H9 (cell line): ENCODE results near the gene TMEM253. TPM values are rescaled to one million over a fixed set of nuclear protein-coding genes. Genes with fewer than 3 reads are reported as not detected.

Source experiments
- DNase-seq: peaks from one replicate; pipeline ENCODE4 v3.0.0-alpha.2; 2017
- H2AFZ ChIP-seq: one replicate; pipeline ENCODE4 v1.6.1; 2013; ENCODE audit warnings: mild to moderate bottlenecking, low read length, control low read depth, moderate library complexity
- H2AK5ac ChIP-seq: 2 replicates; pipeline ENCODE4 v1.6.1; 2013; ENCODE audit warnings: low read length, control low read depth, mixed read lengths; ENCODE audit not compliant: insufficient read length
- H2BK120ac ChIP-seq: one replicate; pipeline ENCODE4 v1.6.1; 2013; ENCODE audit warnings: low read depth, mild to moderate bottlenecking, low read length, control low read depth, inconsistent platforms; ENCODE audit not compliant: poor library complexity, severe bottlenecking
- H2BK12ac ChIP-seq: 2 replicates; pipeline ENCODE4 v1.6.1; 2013; ENCODE audit warnings: low read length, control low read depth, mixed read lengths, low read depth; ENCODE audit not compliant: insufficient read length
- H2BK15ac ChIP-seq: 2 replicates; pipeline ENCODE4 v1.6.1; 2013; ENCODE audit warnings: low read depth, low read length, control low read depth
- H2BK20ac ChIP-seq: one replicate; pipeline ENCODE4 v1.6.1; 2013; ENCODE audit warnings: low read depth, mild to moderate bottlenecking, low read length, control low read depth, inconsistent platforms; ENCODE audit not compliant: poor library complexity, severe bottlenecking
- H2BK5ac ChIP-seq: 2 replicates; pipeline ENCODE4 v1.6.1; 2013; ENCODE audit warnings: low read length, control low read depth, mixed read lengths; ENCODE audit not compliant: insufficient read length
- H3K14ac ChIP-seq: 2 replicates; pipeline ENCODE4 v1.6.1; 2013; ENCODE audit warnings: low read length, control low read depth; ENCODE audit not compliant: insufficient read depth
- H3K18ac ChIP-seq: 2 replicates; pipeline ENCODE4 v1.6.1; 2013; ENCODE audit warnings: low read depth, mild to moderate bottlenecking, mixed read lengths, low read length, control low read depth; ENCODE audit not compliant: insufficient read length
- H3K23ac ChIP-seq: 2 replicates; pipeline ENCODE4 v1.6.1; 2013; ENCODE audit warnings: low read length, control low read depth, mixed read lengths, low read depth; ENCODE audit not compliant: insufficient read length
- H3K23me2 ChIP-seq: 2 replicates; pipeline ENCODE4 v1.6.1; 2013; ENCODE audit warnings: low read depth, mild to moderate bottlenecking, mixed read lengths, low read length, control low read depth; ENCODE audit not compliant: insufficient read length, poor library complexity, severe bottlenecking
- H3K27ac ChIP-seq: 2 replicates; pipeline ENCODE4 v1.5.1; 2013; ENCODE audit warnings: low read length, control low read depth, mixed read lengths, low read depth; ENCODE audit not compliant: insufficient read length
- H3K27me3 ChIP-seq: 2 replicates; pipeline ENCODE4 v1.6.1; 2013; ENCODE audit warnings: low read length, control low read depth, inconsistent platforms; ENCODE audit not compliant: insufficient read depth
- H3K4ac ChIP-seq: 2 replicates; pipeline ENCODE4 v1.6.1; 2013; ENCODE audit warnings: low read depth, mild to moderate bottlenecking, control low read depth, inconsistent platforms, low read length, moderate library complexity
- H3K4me1 ChIP-seq: 2 replicates; pipeline ENCODE4 v1.6.1; 2013; ENCODE audit warnings: low read length, control low read depth, inconsistent platforms; ENCODE audit not compliant: insufficient read depth
- H3K4me2 ChIP-seq: 2 replicates; pipeline ENCODE4 v1.6.1; 2013; ENCODE audit warnings: low read length, control low read depth, mixed read lengths; ENCODE audit not compliant: insufficient read length, insufficient read depth
- H3K56ac ChIP-seq: 2 replicates; pipeline ENCODE4 v1.6.1; 2013; ENCODE audit warnings: low read depth, mild to moderate bottlenecking, mixed read lengths, low read length, control low read depth; ENCODE audit not compliant: insufficient read length
- H3K79me1 ChIP-seq: 2 replicates; pipeline ENCODE4 v1.6.1; 2013; ENCODE audit warnings: low read depth, mild to moderate bottlenecking, moderate library complexity, low read length, control low read depth, inconsistent platforms; ENCODE audit not compliant: insufficient read depth, poor library complexity, severe bottlenecking
- H3K79me2 ChIP-seq: 2 replicates; pipeline ENCODE4 v1.6.1; 2013; ENCODE audit warnings: low read length, control low read depth, inconsistent platforms; ENCODE audit not compliant: insufficient read depth
- H3K9ac ChIP-seq: 2 replicates; pipeline ENCODE4 v1.6.1; 2013; ENCODE audit warnings: low read length, control low read depth, mixed read lengths; ENCODE audit not compliant: insufficient read length; ENCODE audit errors: extremely low read depth
- H3K9me3 ChIP-seq: one replicate; pipeline ENCODE4 v1.6.1; 2013; ENCODE audit warnings: low read depth, low read length, inconsistent platforms; ENCODE audit not compliant: control insufficient read depth
- H3T11ph ChIP-seq: one replicate; pipeline ENCODE4 v1.6.1; 2013; ENCODE audit warnings: mild to moderate bottlenecking, low read length, control low read depth, inconsistent platforms
- H4K20me1 ChIP-seq: one replicate; pipeline ENCODE4 v1.6.1; 2013; ENCODE audit not compliant: control insufficient read depth, insufficient read length, insufficient read depth
- H4K5ac ChIP-seq: 2 replicates; pipeline ENCODE4 v1.6.1; 2013; ENCODE audit warnings: low read depth, mild to moderate bottlenecking, mixed read lengths, low read length, control low read depth; ENCODE audit not compliant: insufficient read length
- H4K8ac ChIP-seq: replicated peaks from 2 replicates; pipeline ENCODE4 v1.6.1; 2013; ENCODE audit warnings: low read length, control low read depth, mixed read lengths, low read depth; ENCODE audit not compliant: insufficient read length
- H4K91ac ChIP-seq: 2 replicates; pipeline ENCODE4 v1.6.1; 2013; ENCODE audit warnings: low read depth, mild to moderate bottlenecking, moderate library complexity, mixed read lengths, low read length, control low read depth; ENCODE audit not compliant: insufficient read length
- H3K27ac Mint-ChIP-seq, 3 experiments: 2 replicates in 2 of 3; 3 replicates in 1 of 3; pipeline ENCODE4 v1.8.0; 2020 to 2021; ENCODE audit warnings: mixed read lengths in 3 of 3, mild to moderate bottlenecking in 1 of 3, moderate library complexity in 1 of 3
- H3K27me3 Mint-ChIP-seq: 2 replicates; pipeline ENCODE4 v1.8.0; 2021; ENCODE audit warnings: low read depth, mild to moderate bottlenecking, moderate library complexity, mixed read lengths
- H3K36me3 Mint-ChIP-seq, 3 experiments: 2 replicates in 2 of 3; 3 replicates in 1 of 3; pipeline ENCODE4 v1.8.0; 2020 to 2021; ENCODE audit warnings: low read depth in 3 of 3, mixed read lengths in 3 of 3; ENCODE audit not compliant: insufficient read depth in 1 of 3
- H3K4me1 Mint-ChIP-seq, 2 experiments: 2 replicates each; pipeline ENCODE4 v1.8.0; 2020; ENCODE audit warnings: mixed read lengths in 2 of 2
- H3K4me3 Mint-ChIP-seq, 2 experiments: 2 replicates in 1 of 2; 3 replicates in 1 of 2; pipeline ENCODE4 v1.8.0; 2020 to 2021; ENCODE audit warnings: mild to moderate bottlenecking in 2 of 2, mixed read lengths in 2 of 2, moderate library complexity in 1 of 2
- H3K9me3 Mint-ChIP-seq, 2 experiments: 2 replicates in 1 of 2; 3 replicates in 1 of 2; pipeline ENCODE4 v1.8.0; 2020; ENCODE audit warnings: mild to moderate bottlenecking in 2 of 2, mixed read lengths in 2 of 2, moderate library complexity in 1 of 2
- WGBS: extraction: QIAGEN DNeasy Blood & Tissue Kit; methylation state at CpG from one replicate; pipeline ENCODE4 v1.1.7; 2013; ENCODE audit warnings: missing lambda C conversion rate, low lambda C conversion rate, mixed read lengths; ENCODE audit not compliant: insufficient read length; ENCODE audit errors: extremely low coverage; 5-methylcytosine and 5-hydroxymethylcytosine counted together
- total RNA-seq: library from RNA; stranded (reverse); gene quantifications from 2 replicates; pipeline ENCODE4 v1.2.1, GENCODE V29; 2021
- TF ChIP-seq, protein P1 (sequence below): fragments of 200-600 bp; sonication (generic); conservative IDR thresholded peaks from 3 replicates; pipeline ENCODE4 v1.8.0; 2021; ENCODE audit warnings: antibody characterized with exemption, mild to moderate bottlenecking

TMEM253 gene
- total RNA-seq, 1 experiment from 2014 or later: 2.2 TPM

DNA sequence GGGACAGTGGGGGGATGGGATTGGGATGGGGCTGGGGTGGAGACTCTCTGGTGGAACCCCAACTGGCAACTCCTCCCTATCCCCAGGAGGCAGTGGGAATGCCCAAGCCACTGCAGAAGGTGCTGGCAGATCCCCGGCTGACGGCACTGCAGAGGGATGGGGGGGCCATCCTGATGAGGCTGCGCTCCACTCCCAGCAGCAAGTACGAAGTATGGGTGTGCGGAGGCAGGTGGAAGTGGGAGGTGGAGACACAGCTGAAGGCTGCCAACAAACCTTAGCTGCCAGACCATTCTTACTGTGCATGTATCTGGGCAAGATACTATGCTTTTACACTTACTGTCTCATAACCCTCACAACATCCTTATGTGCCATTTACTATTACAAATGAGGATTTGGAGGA is 22.6 kb upstream of the TMEM253 start:
- H2AFZ ChIP-seq: no peak overlapping the region
- no peak overlapping the region for H3K23ac ChIP-seq
- H3K18ac ChIP-seq: no peak overlapping the region
- H2BK120ac ChIP-seq: no peak overlapping the region
- H2AK5ac ChIP-seq: no peak overlapping the region
- no peak for DNase-seq
- TF ChIP-seq, protein P1, sequence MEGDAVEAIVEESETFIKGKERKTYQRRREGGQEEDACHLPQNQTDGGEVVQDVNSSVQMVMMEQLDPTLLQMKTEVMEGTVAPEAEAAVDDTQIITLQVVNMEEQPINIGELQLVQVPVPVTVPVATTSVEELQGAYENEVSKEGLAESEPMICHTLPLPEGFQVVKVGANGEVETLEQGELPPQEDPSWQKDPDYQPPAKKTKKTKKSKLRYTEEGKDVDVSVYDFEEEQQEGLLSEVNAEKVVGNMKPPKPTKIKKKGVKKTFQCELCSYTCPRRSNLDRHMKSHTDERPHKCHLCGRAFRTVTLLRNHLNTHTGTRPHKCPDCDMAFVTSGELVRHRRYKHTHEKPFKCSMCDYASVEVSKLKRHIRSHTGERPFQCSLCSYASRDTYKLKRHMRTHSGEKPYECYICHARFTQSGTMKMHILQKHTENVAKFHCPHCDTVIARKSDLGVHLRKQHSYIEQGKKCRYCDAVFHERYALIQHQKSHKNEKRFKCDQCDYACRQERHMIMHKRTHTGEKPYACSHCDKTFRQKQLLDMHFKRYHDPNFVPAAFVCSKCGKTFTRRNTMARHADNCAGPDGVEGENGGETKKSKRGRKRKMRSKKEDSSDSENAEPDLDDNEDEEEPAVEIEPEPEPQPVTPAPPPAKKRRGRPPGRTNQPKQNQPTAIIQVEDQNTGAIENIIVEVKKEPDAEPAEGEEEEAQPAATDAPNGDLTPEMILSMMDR: no peak
- H3K4ac ChIP-seq: no peak overlapping the region
- no peak overlapping the region for H3T11ph ChIP-seq
- H3K23me2 ChIP-seq: no peaks in the 10 kb centered on the region
- no peaks in the 10 kb centered on the region for H3K79me2 ChIP-seq
- Mint-ChIP-seq H3K36me3 (peaks cover 64 to 94% (median 90%) of the 10 kb centered on the region in 3 experiments), H3K9me3 (no peaks in the 10 kb centered on the region), H3K27me3 (no peaks in the 10 kb centered on the region), H3K27ac (no peak overlapping the region), H3K4me3 (no peak overlapping the region), H3K4me1 (peaks cover 2% of the 10 kb centered on the region in 2 experiments; a peak in 3 of 4 replicates)
- H3K56ac ChIP-seq: no peak overlapping the region
- H4K20me1 ChIP-seq: no peaks in the 10 kb centered on the region
- H3K27me3 ChIP-seq: no peaks in the 10 kb centered on the region
- no peak overlapping the region for H2BK15ac ChIP-seq
- H4K5ac ChIP-seq: no peak overlapping the region
- H3K14ac ChIP-seq: no peak overlapping the region
- H4K8ac ChIP-seq: no peak overlapping the region
- H3K4me1 ChIP-seq: no peaks in the 10 kb centered on the region
- H3K4me2 ChIP-seq: no peak overlapping the region
- H2BK20ac ChIP-seq: no peak overlapping the region
- no CpG with 5 or more reads among the region's 5 CpGs for WGBS
- H3K27ac ChIP-seq: no peak overlapping the region
- no peaks in the 10 kb centered on the region for H3K9me3 ChIP-seq
- no peak overlapping the region for H3K9ac ChIP-seq
- no peak overlapping the region for H2BK12ac ChIP-seq
- no peak overlapping the region for H2BK5ac ChIP-seq
- no peak overlapping the region for H4K91ac ChIP-seq
- no peaks in the 10 kb centered on the region for H3K79me1 ChIP-seq
